ENCODE measurements around the gene PROSER3. TPM values are rescaled to one million over a fixed set of nuclear protein-coding genes. Genes with fewer than 3 reads are reported as not detected.
"Not testable (repeated sequence)": the region's sequence is repeated elsewhere in the genome, so short reads cannot be mapped to it uniquely, and the experiment has no call there.

Gene PROSER3
- polyA plus RNA-seq, 3 donors, result 5.4 to 10.6 (median 6.9) TPM

GRCh38 chr19:35720648-35721047 is 37.3 kb upstream of the PROSER3 start:
- 80 to 87% (median 86%) methylated on average over 14 to 17 of the region's 17 CpGs for WGBS, 3 donors
- H3K27ac ChIP-seq (ENCODE audit: low read depth, low read length), result no peak overlapping the region

DNA sequence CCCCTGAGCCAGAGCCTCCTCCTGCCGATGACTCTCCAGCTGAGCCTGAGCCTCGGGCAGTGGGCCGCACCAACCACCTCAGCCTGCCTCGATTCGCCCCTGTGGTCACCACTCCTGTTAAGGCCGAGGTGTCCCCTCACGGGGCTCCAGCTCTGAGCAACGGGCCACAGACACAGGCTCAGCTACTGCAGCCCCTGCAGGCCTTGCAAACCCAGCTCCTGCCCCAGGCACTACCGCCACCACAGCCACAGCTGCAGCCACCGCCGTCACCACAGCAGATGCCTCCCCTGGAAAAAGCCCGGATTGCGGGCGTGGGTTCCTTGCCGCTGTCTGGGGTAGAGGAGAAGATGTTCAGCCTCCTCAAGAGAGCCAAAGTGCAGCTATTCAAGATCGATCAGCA is 36.6 kb upstream of the PROSER3 start:
- H3K27ac ChIP-seq (ENCODE audit: low read depth, low read length), result no peak overlapping the region
- 92 to 96% (median 94%) methylated on average over 15 to 16 of the region's 16 CpGs for WGBS, 3 donors

DNA sequence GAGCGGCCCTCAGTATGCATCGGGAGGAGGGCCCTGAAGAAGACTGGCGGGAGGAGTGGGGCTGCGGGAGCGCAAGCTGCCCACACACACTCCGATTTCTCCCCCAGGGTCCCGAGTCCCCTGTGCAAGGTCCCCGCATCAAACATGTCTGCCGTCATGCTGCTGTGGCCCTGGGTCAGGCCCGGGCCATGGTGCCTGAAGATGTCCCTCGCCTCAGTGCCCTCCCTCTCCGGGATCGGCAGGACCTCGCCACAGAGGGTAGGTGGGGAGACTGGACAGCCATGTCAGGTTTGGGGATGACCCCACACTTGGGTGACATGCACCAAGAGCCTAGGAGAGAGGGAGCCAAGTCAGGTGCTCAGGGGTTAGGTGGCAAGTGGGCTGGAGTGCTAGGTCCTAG is 35.5 kb upstream of the PROSER3 start:
- 92 to 94% (median 94%) methylated on average over 12 to 14 of the region's 14 CpGs for WGBS, 3 donors
- H3K27ac ChIP-seq (ENCODE audit: low read depth, low read length), result no peak overlapping the region

GRCh38 chr19:35722897-35723296 is 35.1 kb upstream of the PROSER3 start:
- no peak overlapping the region for H3K27ac ChIP-seq (ENCODE audit: low read depth, low read length)
- WGBS, 3 donors, result 92 to 94% (median 93%) methylated on average over 16 of the region's 16 CpGs

DNA sequence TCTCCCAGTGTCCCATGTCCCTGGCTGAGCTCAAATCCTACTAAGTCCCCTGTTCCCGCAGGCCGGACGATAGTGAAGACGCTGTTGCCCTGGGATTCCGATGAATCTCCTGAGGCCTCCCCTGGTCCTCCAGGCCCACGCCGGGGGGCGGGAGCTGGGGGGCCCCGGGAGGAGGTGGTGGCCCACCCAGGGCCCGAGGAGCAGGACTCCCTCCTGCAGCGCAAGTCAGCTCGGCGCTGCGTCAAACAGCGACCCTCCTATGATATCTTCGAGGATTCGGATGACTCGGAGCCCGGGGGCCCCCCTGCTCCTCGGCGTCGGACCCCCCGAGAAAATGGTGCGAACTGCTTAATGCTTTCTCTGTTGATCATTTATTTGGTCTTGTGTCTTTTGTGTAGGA is 34.3 kb upstream of the PROSER3 start:
- WGBS, 3 donors, result 94 to 96% (median 94%) methylated on average over 24 of the region's 24 CpGs
- no peak overlapping the region for H3K27ac ChIP-seq (ENCODE audit: low read depth, low read length)

- WGBS, 3 donors, result 92 to 98% (median 94%) methylated on average over 7 of the region's 7 CpGs
- H3K27ac ChIP-seq (ENCODE audit: low read depth, low read length), result not testable (repeated sequence)
These were observed 33.8 kb upstream of the PROSER3 start for GRCh38 chr19:35724132-35724531.

GRCh38 chr19:35724560-35724959 is 33.4 kb upstream of the PROSER3 start:
- no peak overlapping the region for H3K27ac ChIP-seq (ENCODE audit: low read depth, low read length)
- WGBS, 3 donors, result 92 to 97% (median 97%) methylated on average over 12 of the region's 12 CpGs

DNA sequence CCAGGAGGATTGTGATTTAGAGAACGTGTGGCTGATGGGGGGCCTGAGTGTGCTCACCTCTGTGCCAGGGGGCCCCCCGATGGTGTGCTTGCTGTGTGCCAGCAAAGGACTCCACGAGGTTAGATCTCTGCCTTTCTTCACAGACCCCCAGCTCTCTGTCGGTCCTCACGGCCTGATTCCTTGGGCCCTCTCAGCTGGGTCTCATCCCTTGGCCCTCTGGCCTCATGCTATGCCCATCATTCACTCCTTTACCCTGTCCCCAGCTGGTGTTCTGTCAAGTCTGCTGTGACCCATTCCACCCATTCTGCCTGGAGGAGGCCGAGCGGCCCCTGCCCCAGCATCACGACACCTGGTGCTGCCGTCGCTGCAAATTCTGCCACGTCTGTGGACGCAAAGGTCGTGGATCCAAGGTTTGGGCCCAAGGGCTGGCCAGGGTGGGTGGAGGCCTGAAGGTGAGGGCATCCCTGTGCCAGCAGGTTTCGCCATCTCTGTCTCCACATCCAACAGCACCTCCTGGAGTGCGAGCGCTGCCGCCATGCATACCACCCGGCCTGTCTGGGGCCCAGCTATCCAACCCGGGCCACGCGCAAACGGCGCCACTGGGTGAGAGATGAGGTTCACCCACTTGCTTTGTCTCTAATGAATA is 32.6 kb upstream of the PROSER3 start:
- no peak overlapping the region for H3K27ac ChIP-seq (ENCODE audit: low read depth, low read length)
- WGBS, 3 donors, result 94 to 96% (median 94%) methylated on average over 23 of the region's 23 CpGs

- no peak overlapping the region for H3K27ac ChIP-seq (ENCODE audit: low read depth, low read length)
- WGBS, 3 donors, result 93 to 95% (median 95%) methylated on average over 25 of the region's 25 CpGs
These were observed 30.7 kb upstream of the PROSER3 start for GRCh38 chr19:35727053-35727955.

- H3K27ac ChIP-seq (ENCODE audit: low read depth, low read length), result no peak overlapping the region
- WGBS, 3 donors, result 91 to 94% (median 93%) methylated on average over 19 of the region's 19 CpGs
These were observed 29.8 kb upstream of the PROSER3 start for GRCh38 chr19:35727956-35728706.

DNA sequence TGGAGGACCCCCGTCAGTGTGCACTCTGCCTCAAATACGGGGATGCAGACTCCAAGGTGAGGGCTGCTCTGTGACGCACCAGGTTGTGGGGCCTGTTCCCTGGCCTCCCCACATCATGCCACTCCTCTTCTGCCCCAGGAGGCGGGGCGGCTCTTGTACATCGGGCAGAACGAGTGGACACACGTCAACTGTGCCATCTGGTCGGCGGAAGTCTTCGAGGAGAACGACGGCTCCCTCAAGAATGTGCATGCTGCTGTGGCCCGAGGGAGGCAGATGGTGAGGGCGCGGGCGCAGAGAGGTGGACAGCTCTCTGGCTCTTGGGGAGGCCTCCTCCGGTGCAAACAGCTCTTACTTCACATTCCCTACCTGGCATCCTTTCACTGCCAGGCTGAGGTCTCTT is 29.0 kb upstream of the PROSER3 start:
- H3K27ac ChIP-seq (ENCODE audit: low read depth, low read length), result no peak overlapping the region
- 88 to 92% (median 91%) methylated on average over 18 of the region's 18 CpGs for WGBS, 3 donors

DNA sequence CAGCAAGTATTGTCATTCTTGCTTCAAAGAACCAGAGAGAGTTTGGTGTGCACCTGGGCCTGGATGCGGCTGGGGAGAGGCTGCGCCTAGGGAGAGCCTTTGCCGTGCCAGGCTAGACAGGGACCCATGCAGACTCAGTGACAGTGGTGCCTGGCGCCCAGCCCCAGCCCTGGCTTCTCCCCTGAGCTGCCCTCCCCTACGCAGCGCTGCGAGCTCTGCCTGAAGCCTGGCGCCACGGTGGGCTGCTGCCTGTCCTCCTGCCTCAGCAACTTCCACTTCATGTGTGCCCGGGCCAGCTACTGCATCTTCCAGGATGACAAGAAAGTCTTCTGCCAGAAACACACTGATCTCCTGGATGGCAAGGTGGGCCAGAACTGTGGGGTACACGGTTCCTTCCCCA is 28.2 kb upstream of the PROSER3 start:
- H3K27ac ChIP-seq (ENCODE audit: low read depth, low read length), result no peak overlapping the region
- WGBS, 3 donors, result 90 to 96% (median 94%) methylated on average over 11 of the region's 11 CpGs

DNA sequence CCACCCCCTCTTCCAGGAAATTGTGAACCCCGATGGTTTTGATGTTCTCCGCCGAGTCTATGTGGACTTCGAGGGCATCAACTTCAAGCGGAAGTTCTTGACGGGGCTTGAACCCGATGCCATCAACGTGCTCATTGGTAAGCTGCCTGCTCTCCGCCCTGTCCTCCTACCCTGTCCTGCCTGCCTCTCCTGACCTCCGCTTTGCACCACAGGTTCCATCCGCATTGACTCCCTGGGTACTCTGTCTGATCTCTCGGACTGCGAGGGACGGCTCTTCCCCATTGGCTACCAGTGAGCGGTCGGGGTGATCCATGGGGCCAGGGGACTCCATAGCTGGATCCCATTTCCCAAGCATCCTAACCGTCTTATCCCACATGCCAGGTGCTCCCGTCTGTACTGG is 27.6 kb upstream of the PROSER3 start:
- 92 to 95% (median 95%) methylated on average over 18 of the region's 18 CpGs for WGBS, 3 donors
- H3K27ac ChIP-seq (ENCODE audit: low read depth, low read length), result no peak overlapping the region

DNA sequence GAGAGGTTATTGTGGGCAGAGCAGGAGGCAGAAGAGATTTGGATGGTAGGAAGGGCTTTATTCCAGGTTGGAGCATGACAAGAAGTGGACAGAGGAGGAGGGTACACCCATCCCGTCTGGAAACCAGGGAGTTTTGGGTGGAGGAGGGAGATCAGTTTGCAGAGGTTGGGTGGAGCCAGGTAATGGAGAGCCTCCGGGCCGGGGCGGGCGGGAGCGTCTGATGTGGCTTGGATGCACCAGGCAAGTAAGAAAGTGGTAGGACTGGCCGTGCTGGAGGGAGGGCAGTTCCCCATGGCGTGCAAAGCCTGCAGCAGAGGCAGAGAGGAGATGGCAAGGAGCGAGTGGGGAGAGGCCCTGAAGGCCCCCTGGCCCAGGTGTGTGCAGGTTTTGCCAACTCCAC is 26.6 kb upstream of the PROSER3 start:
- no peak overlapping the region for H3K27ac ChIP-seq (ENCODE audit: low read depth, low read length)
- 83 to 87% (median 85%) methylated on average over 8 to 9 of the region's 9 CpGs for WGBS, 3 donors

GRCh38 chr19:35731779-35732405 is 26.1 kb upstream of the PROSER3 start:
- WGBS, 3 donors, result 88 to 92% (median 90%) methylated on average over 21 of the region's 21 CpGs
- no peak overlapping the region for H3K27ac ChIP-seq (ENCODE audit: low read depth, low read length)

- no peak overlapping the region for H3K27ac ChIP-seq (ENCODE audit: low read depth, low read length)
- 87 to 92% (median 88%) methylated on average over 24 to 25 of the region's 25 CpGs for WGBS, 3 donors
These were observed 25.3 kb upstream of the PROSER3 start for GRCh38 chr19:35732540-35733179.

GRCh38 chr19:35733180-35734125 is 24.5 kb upstream of the PROSER3 start:
- no peak overlapping the region for H3K27ac ChIP-seq (ENCODE audit: low read depth, low read length)
- 86 to 93% (median 90%) methylated on average over 35 of the region's 35 CpGs for WGBS, 3 donors
